ENCODE data around the gene PIP5K1B. TPM values are rescaled to one million over a fixed set of nuclear protein-coding genes. Genes with fewer than 3 reads are reported as not detected.
A peak's percentile ranks its signal among the peaks of the same experiment; 100 is the strongest.

The PIP5K1B gene
- total and polyA plus RNA-seq, 4 experiments from 2014 or later: 0.12 to 0.25 TPM; not detected in 2

- H3K36me3 Mint-ChIP-seq: no peaks in the 10 kb centered on the region
- DNase-seq: no peak
- Histone ChIP-seq H3K36me3 (ENCODE audit: insufficient read depth, low read length) (no peaks in the 10 kb centered on the region), H3K9me3 (ENCODE audit: control insufficient read depth in 1 of 2, low read length in 2 of 2) (no peaks in the 10 kb centered on the region), H3K4me1 (ENCODE audit: insufficient read depth, low read length) (peaks cover 6% of the 10 kb centered on the region), H3K27ac (ENCODE audit: low read depth, low read length) (no peak overlapping the region), H3K4me3 (ENCODE audit: low read length in 2 of 2) (no peak overlapping the region), H3K27me3 (ENCODE audit: insufficient read depth, low read length) (no peaks in the 10 kb centered on the region)
- POLR2A ChIA-PET (ENCODE audit: partially characterized antibody): no interaction called here
- peak overlapping the region in 2 of 8 donors; percentile 29 to 36 for H3K4me3 Mint-ChIP-seq
- no peaks in the 10 kb centered on the region for H3K9me3 Mint-ChIP-seq
- H3K27ac Mint-ChIP-seq: peak overlapping the region in 3 of 7 donors; percentile 43 to 81 (median 74)
- peaks cover 5 to 9% (median 7%) of the 10 kb centered on the region in 4 donors for H3K4me1 Mint-ChIP-seq
- CTCF ChIA-PET (ENCODE audit: partially characterized antibody): interaction anchor here (0.7 to 1.2 kb wide), 3 partner anchors 9 to 429 kb away, joined by 4 to 5 read pairs (median 5); no protein-coding TSS in a partner anchor
- H3K27me3 Mint-ChIP-seq: peaks cover 14 to 15% of the 10 kb centered on the region in 2 donors
- intact Hi-C loops (cut with micrococcal nuclease): no loop called here
These were observed 307.8 kb downstream of the PIP5K1B start for GRCh38 chr9:69012696-69013381.

GRCh38 chr9:69013382-69013727 is 308.3 kb downstream of the PIP5K1B start:
- Mint-ChIP-seq H3K9me3 (peaks cover 0 to 1% (median 0%) of the 10 kb centered on the region in 8 donors), H3K4me3 (peak overlapping the region in 1 of 8 donors; percentile 29), H3K27ac (no peak overlapping the region), H3K27me3 (peaks cover 14 to 15% of the 10 kb centered on the region in 2 donors), H3K4me1 (peaks cover 5 to 13% (median 8%) of the 10 kb centered on the region in 4 donors), H3K36me3 (no peaks in the 10 kb centered on the region)
- DNase-seq: no peak
- Histone ChIP-seq H3K27me3 (ENCODE audit: insufficient read depth, low read length) (no peaks in the 10 kb centered on the region), H3K9me3 (ENCODE audit: control insufficient read depth in 1 of 2, low read length in 2 of 2) (no peaks in the 10 kb centered on the region), H3K27ac (ENCODE audit: low read depth, low read length) (no peak overlapping the region), H3K4me3 (ENCODE audit: low read length in 2 of 2) (no peak overlapping the region), H3K36me3 (ENCODE audit: insufficient read depth, low read length) (no peaks in the 10 kb centered on the region), H3K4me1 (ENCODE audit: insufficient read depth, low read length) (peaks cover 6% of the 10 kb centered on the region)
- intact Hi-C loops (cut with micrococcal nuclease): no loop called here
- ChIA-PET POLR2A (ENCODE audit: partially characterized antibody) (no interaction called here), CTCF (ENCODE audit: partially characterized antibody) (interaction anchor here (1.0 to 1.2 kb wide), 2 partner anchors 14 to 430 kb away, joined by 4 to 5 read pairs; no protein-coding TSS in a partner anchor)

- H3K4me3 ChIP-seq (ENCODE audit: low read length in 2 of 2): no peak within 1 kb of the TSS
- H3K9me3 ChIP-seq (ENCODE audit: control insufficient read depth in 1 of 2, low read length in 2 of 2): no peaks in the 10 kb centered on the region
- Mint-ChIP-seq H3K27ac (peak within 1 kb of the TSS in 2 of 7 donors; percentile 81 to 85), H3K36me3 (no peaks in the 10 kb centered on the region), H3K4me1 (peaks cover 9 to 20% (median 15%) of the 10 kb centered on the region in 4 donors), H3K4me3 (peak within 1 kb of the TSS in 2 of 8 donors; percentile 29 to 36), H3K27me3 (peaks cover 14 to 15% of the 10 kb centered on the region in 2 donors), H3K9me3 (peaks cover 0 to 1% (median 0%) of the 10 kb centered on the region in 8 donors)
- no peak for DNase-seq
- ChIA-PET POLR2A (ENCODE audit: partially characterized antibody) (no interaction called here), CTCF (ENCODE audit: partially characterized antibody) (interaction anchor here (1.2 kb wide), 1 partner anchor 15 kb away, joined by 5 read pairs; no protein-coding TSS in a partner anchor)
- intact Hi-C loops (cut with micrococcal nuclease): no loop called here
- H3K27me3 ChIP-seq (ENCODE audit: insufficient read depth, low read length): no peaks in the 10 kb centered on the region
- H3K27ac ChIP-seq (ENCODE audit: low read depth, low read length): no peak within 1 kb of the TSS
- H3K36me3 ChIP-seq (ENCODE audit: insufficient read depth, low read length): no peaks in the 10 kb centered on the region
- peaks cover 12% of the 10 kb centered on the region for H3K4me1 ChIP-seq (ENCODE audit: insufficient read depth, low read length)
These were observed 309.0 kb downstream of the PIP5K1B start, which contains the start of gene PRKACG for GRCh38 chr9:69014013-69014412. PRKACG (minus strand) TSS chr9:69014113; CDS start chr9:69014092, 21 bp downstream.

DNA sequence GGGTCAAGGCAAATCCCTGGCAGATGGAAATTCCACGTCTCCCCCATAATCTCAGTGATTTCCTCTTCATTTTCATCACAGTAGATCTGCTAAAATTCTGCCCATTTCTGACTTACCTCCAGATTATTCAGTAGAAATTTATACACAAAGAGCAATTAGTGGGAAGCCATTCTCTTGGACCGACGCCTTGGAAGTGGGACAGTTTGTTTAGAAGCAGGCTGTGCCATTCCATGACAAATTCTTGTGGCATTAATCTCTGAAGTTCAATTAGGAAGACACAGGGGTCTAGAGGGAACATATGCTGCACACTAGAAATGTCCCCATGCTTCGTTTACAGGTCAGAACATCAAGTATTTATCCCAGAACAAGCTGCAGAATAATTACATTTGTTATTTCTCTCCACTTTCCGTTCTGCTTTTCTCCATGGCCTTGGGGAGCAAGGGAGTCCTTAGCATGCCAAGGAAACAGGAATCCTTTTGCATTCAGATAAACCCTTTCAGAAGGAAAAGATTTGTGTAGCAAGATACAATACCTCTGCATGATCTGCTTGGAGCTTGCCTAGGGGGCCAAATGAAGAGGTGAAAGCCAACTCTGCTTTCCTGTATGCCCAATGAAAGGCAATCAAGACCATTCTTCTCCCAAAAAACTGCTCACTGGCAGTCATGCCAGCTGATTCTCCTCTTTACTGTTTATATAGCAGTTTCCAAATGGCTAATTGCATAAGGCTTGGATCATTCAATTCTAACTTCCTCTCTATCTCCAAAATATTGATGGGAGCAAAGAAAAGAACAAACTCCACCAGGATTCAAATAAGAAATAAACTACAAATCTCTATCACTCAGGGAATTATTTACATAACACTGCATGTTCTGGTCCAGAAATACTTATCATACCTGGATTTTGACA is 311.4 kb downstream of the PIP5K1B start:
- POLR2A ChIA-PET (ENCODE audit: partially characterized antibody): interaction anchor here (1.1 kb wide), 1 partner anchor 237 kb away, joined by 3 read pairs; a partner anchor contains a TSS
- no peak overlapping the region for H3K4me3 ChIP-seq (ENCODE audit: low read length in 2 of 2)
- H3K9me3 Mint-ChIP-seq: peaks cover 0 to 1% (median 0%) of the 10 kb centered on the region in 8 donors
- no peak for DNase-seq
- H3K27me3 Mint-ChIP-seq: peaks cover 10 to 12% of the 10 kb centered on the region in 2 donors
- no peaks in the 10 kb centered on the region for H3K36me3 ChIP-seq (ENCODE audit: insufficient read depth, low read length)
- H3K9me3 ChIP-seq (ENCODE audit: control insufficient read depth in 1 of 2, low read length in 2 of 2): no peaks in the 10 kb centered on the region
- peaks cover 30% of the 10 kb centered on the region for H3K4me1 ChIP-seq (ENCODE audit: insufficient read depth, low read length)
- H3K4me3 Mint-ChIP-seq: no peak overlapping the region
- intact Hi-C loops (cut with micrococcal nuclease): no loop called here
- CTCF ChIA-PET (ENCODE audit: partially characterized antibody): interaction anchor here (1.0 to 1.5 kb wide), 2 partner anchors 10 to 17 kb away, joined by 3 to 5 read pairs; no protein-coding TSS in a partner anchor
- H3K36me3 Mint-ChIP-seq: no peaks in the 10 kb centered on the region
- no peak overlapping the region for H3K27ac Mint-ChIP-seq
- no peaks in the 10 kb centered on the region for H3K27me3 ChIP-seq (ENCODE audit: insufficient read depth, low read length)
- H3K27ac ChIP-seq (ENCODE audit: low read depth, low read length): no peak overlapping the region
- H3K4me1 Mint-ChIP-seq: peaks cover 22 to 39% (median 31%) of the 10 kb centered on the region in 4 donors

- POLR2A ChIA-PET (ENCODE audit: partially characterized antibody): interaction anchor here (1.5 kb wide), 1 partner anchor 10 kb away, joined by 5 read pairs; no protein-coding TSS in a partner anchor
- Mint-ChIP-seq H3K9me3 (peaks cover 0 to 1% (median 0%) of the 10 kb centered on the region in 8 donors), H3K4me1 (peaks cover 17 to 35% (median 24%) of the 10 kb centered on the region in 4 donors), H3K27me3 (peaks cover 3 to 4% of the 10 kb centered on the region in 2 donors), H3K36me3 (no peaks in the 10 kb centered on the region), H3K4me3 (peak overlapping the region in 2 of 8 donors; percentile 17), H3K27ac (peak overlapping the region in 2 of 7 donors; percentile 17 to 19)
- no peak overlapping the region for H3K4me3 ChIP-seq (ENCODE audit: low read length in 2 of 2)
- H3K9me3 ChIP-seq (ENCODE audit: control insufficient read depth in 1 of 2, low read length in 2 of 2): no peaks in the 10 kb centered on the region
- no peaks in the 10 kb centered on the region for H3K36me3 ChIP-seq (ENCODE audit: insufficient read depth, low read length)
- CTCF ChIA-PET (ENCODE audit: partially characterized antibody): interaction anchor here (2.3 to 2.8 kb wide), 2 partner anchors 10 to 16 kb away, joined by 11 to 40 read pairs; partner anchors contain the start of gene FXN
- peaks cover 24% of the 10 kb centered on the region for H3K4me1 ChIP-seq (ENCODE audit: insufficient read depth, low read length)
- no peak for DNase-seq
- no peak overlapping the region for H3K27ac ChIP-seq (ENCODE audit: low read depth, low read length)
- intact Hi-C loops (cut with micrococcal nuclease): no loop called here
- H3K27me3 ChIP-seq (ENCODE audit: insufficient read depth, low read length): no peaks in the 10 kb centered on the region
These were observed 313.7 kb downstream of the PIP5K1B start for GRCh38 chr9:69018737-69019136.

GRCh38 chr9:69019808-69020207 is 314.8 kb downstream of the PIP5K1B start:
- Histone ChIP-seq H3K27me3 (ENCODE audit: insufficient read depth, low read length) (no peaks in the 10 kb centered on the region), H3K36me3 (ENCODE audit: insufficient read depth, low read length) (no peaks in the 10 kb centered on the region), H3K27ac (ENCODE audit: low read depth, low read length) (peak overlapping the region; percentile 13), H3K4me1 (ENCODE audit: insufficient read depth, low read length) (peaks cover 24% of the 10 kb centered on the region), H3K9me3 (ENCODE audit: control insufficient read depth in 1 of 2, low read length in 2 of 2) (no peaks in the 10 kb centered on the region), H3K4me3 (ENCODE audit: low read length in 2 of 2) (no peak overlapping the region)
- ChIA-PET CTCF (ENCODE audit: partially characterized antibody) (interaction anchor here (0.6 to 2.8 kb wide), 13 partner anchors 8 to 436 kb away, joined by 3 to 40 read pairs (median 4); partner anchors contain the start of gene FXN), POLR2A (ENCODE audit: partially characterized antibody) (interaction anchor here (1.0 to 1.8 kb wide), 9 partner anchors 9 to 240 kb away, joined by 3 to 18 read pairs (median 6); partner anchors contain the start of gene FXN)
- H3K36me3 Mint-ChIP-seq: no peaks in the 10 kb centered on the region
- H3K4me3 Mint-ChIP-seq: peak overlapping the region in 7 of 8 donors; percentile 46 to 73 (median 56)
- peak; percentile 62 to 72 (median 66) for DNase-seq
- H3K4me1 Mint-ChIP-seq: peaks cover 17 to 35% (median 25%) of the 10 kb centered on the region in 4 donors
- peak overlapping the region; percentile 0 to 68 (median 26) for H3K27ac Mint-ChIP-seq
- peaks cover 0 to 2% (median 0%) of the 10 kb centered on the region in 8 donors for H3K9me3 Mint-ChIP-seq
- H3K27me3 Mint-ChIP-seq: peaks cover under 1 to 2% of the 10 kb centered on the region in 2 donors
- intact Hi-C loops (cut with micrococcal nuclease): loop anchor here (1.0 kb wide), 1 partner anchor 15 kb away; the partner anchor contains the start of gene FXN

Measured in CD4-positive, alpha-beta memory T cell (primary cell).